ENCODE measurements around the gene HBD.

The HBD gene

DNA sequence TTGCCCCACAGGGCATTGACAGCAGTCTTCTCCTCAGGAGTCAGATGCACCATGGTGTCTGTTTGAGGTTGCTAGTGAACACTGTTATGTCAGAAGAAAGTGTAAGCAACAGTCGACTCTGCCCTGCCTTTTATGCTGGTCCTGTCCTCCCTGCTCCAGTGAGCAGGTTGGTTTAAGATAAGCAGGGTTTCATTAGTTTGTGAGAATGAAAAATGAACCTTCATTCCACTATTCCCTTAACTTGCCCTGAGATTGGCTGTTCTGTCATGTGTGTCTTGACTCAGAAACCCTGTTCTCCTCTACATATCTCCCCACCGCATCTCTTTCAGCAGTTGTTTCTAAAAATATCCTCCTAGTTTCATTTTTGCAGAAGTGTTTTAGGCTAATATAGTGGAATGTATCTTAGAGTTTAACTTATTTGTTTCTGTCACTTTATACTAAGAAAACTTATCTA lies at the start of gene HBD:
Gene HBD, minus strand, starts transcription at position 103 of the 454 bp plus-strand sequence. Its CDS starts 50 bp downstream, at position 53.
- no peak within 1 kb of the TSS for H3K4me3 ChIP-seq (ENCODE audit: low read depth, low read length)
- no peak for TF ChIP-seq CTCF (conservative IDR thresholded peaks at IDR 0.05; ENCODE audit: low read depth, low read length)

GRCh38 chr11:5283882-5284281 lies 49.6 kb upstream of the HBD start:
- no peak for TF ChIP-seq CTCF (conservative IDR thresholded peaks at IDR 0.05; ENCODE audit: low read depth, low read length)
- H3K4me3 ChIP-seq (ENCODE audit: low read depth, low read length), result no peak overlapping the region
- DNase-seq (ENCODE audit: low read depth), result no peak

More for the DNA sequence above, at the start of gene HBD:
- peak; percentile 72 for DNase-seq (ENCODE audit: low read depth)

GRCh38 chr11:5283086-5283485 lies 48.8 kb upstream of the HBD start:
- no peak overlapping the region for H3K4me3 ChIP-seq (ENCODE audit: low read depth, low read length)
- no peak for DNase-seq (ENCODE audit: low read depth)
- TF ChIP-seq CTCF (conservative IDR thresholded peaks at IDR 0.05; ENCODE audit: low read depth, low read length), result no peak

DNA sequence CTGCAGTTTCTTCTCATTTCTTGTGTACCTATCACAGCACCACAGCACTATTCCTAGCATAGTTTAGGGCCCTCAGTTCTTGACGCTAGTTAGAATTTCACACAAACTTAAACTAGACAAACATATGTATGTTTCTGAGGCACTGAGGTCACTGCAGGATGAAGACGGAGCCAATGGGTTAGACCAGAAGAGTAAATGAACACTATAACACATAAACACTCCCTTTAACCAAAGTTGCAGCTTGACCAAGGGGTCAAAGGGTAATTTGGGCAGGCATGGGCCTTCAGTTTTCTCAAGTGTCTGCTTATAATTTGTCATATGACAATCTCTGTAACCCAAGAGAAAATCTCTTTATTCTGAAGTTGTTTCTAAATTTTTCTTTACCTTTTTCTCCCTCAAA lies 48.3 kb upstream of the HBD start:
- no peak for DNase-seq (ENCODE audit: low read depth)
- no peak overlapping the region for H3K4me3 ChIP-seq (ENCODE audit: low read depth, low read length)
- TF ChIP-seq CTCF (conservative IDR thresholded peaks at IDR 0.05; ENCODE audit: low read depth, low read length), result no peak

- no peak for TF ChIP-seq CTCF (conservative IDR thresholded peaks at IDR 0.05; ENCODE audit: low read depth, low read length)
- H3K4me3 ChIP-seq (ENCODE audit: low read depth, low read length), result no peak overlapping the region
- DNase-seq (ENCODE audit: low read depth), result no peak
Observed at GRCh38 chr11:5281596-5281995, 47.3 kb upstream of the HBD start.

GRCh38 chr11:5280582-5281102 lies 46.4 kb upstream of the HBD start:
- no peak for TF ChIP-seq CTCF (conservative IDR thresholded peaks at IDR 0.05; ENCODE audit: low read depth, low read length)
- DNase-seq (ENCODE audit: low read depth), result peak; percentile 99
- no peak overlapping the region for H3K4me3 ChIP-seq (ENCODE audit: low read depth, low read length)

DNA sequence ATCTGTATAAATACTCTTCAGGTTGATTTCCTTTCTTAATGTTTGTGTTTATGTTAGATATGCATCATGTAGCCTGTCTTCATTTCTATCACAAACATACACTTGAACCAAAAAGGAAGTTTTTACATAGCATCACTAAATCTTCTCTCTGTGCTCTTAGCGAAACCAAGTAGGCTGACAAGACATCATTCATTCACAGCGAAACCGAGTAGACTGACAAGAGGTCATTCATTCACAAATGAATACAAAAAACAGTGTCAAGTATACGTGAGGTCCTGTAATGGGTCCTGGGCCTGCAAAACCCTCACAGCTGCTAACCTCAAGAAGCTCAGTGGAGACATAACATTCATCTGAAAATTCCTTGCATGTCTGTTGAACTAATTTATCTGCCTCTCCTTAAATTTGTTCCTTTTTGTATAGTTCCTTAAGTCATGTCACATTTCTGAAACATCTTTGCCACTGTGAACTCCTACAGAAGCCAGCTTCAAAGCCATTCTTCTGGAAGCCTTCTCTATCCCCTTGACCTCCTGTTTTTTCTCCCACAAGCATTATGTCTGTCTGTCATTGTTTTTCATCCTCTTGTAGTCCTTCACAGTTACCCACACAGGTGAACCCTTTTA lies 45.3 kb upstream of the HBD start:
- H3K4me3 ChIP-seq (ENCODE audit: low read depth, low read length), result no peak overlapping the region
- DNase-seq (ENCODE audit: low read depth), result no peak

More for the DNA sequence above, 45.3 kb upstream of the HBD start:
- TF ChIP-seq CTCF (conservative IDR thresholded peaks at IDR 0.05; ENCODE audit: low read depth, low read length), result no peak

Measured in choroid plexus epithelial cell (primary cell).